Measurements from ENCODE around the gene C6orf62.
A peak's percentile ranks its signal among the peaks of the same experiment; 100 is the strongest.
"Not testable (repeated sequence)": the region's sequence is repeated elsewhere in the genome, so short reads cannot be mapped to it uniquely, and the experiment has no call there.

The C6orf62 gene

GRCh38 chr6:24719125-24719971 is at the start of gene C6orf62:
C6orf62 (minus strand) TSS chr6:24719154; CDS start chr6:24718668, 486 bp downstream.
- TF ChIP-seq, protein P1, sequence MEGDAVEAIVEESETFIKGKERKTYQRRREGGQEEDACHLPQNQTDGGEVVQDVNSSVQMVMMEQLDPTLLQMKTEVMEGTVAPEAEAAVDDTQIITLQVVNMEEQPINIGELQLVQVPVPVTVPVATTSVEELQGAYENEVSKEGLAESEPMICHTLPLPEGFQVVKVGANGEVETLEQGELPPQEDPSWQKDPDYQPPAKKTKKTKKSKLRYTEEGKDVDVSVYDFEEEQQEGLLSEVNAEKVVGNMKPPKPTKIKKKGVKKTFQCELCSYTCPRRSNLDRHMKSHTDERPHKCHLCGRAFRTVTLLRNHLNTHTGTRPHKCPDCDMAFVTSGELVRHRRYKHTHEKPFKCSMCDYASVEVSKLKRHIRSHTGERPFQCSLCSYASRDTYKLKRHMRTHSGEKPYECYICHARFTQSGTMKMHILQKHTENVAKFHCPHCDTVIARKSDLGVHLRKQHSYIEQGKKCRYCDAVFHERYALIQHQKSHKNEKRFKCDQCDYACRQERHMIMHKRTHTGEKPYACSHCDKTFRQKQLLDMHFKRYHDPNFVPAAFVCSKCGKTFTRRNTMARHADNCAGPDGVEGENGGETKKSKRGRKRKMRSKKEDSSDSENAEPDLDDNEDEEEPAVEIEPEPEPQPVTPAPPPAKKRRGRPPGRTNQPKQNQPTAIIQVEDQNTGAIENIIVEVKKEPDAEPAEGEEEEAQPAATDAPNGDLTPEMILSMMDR (IDR thresholded peaks at IDR 0.05; ENCODE audit: low read depth, low read length), result no peak
- DNase-seq (ENCODE audit: extremely low read depth, low read depth), result no peak

GRCh38 chr6:24768361-24768760 is 49.4 kb upstream of the C6orf62 start:
- TF ChIP-seq, protein P1 (IDR thresholded peaks at IDR 0.05; ENCODE audit: low read depth, low read length), result no peak
- DNase-seq (ENCODE audit: extremely low read depth, low read depth), result no peak

- no peak for DNase-seq (ENCODE audit: extremely low read depth, low read depth)
- TF ChIP-seq, protein P1 (IDR thresholded peaks at IDR 0.05; ENCODE audit: low read depth, low read length), result peak; percentile 36
These were observed 47.9 kb upstream of the C6orf62 start for GRCh38 chr6:24766680-24767462.

GRCh38 chr6:24765968-24766367 is 47.0 kb upstream of the C6orf62 start:
- DNase-seq (ENCODE audit: extremely low read depth, low read depth), result not testable (repeated sequence)

GRCh38 chr6:24764833-24765828 is 46.2 kb upstream of the C6orf62 start:
- not testable (repeated sequence) for DNase-seq (ENCODE audit: extremely low read depth, low read depth)

- no peak for DNase-seq (ENCODE audit: extremely low read depth, low read depth)
- TF ChIP-seq, protein P1 (IDR thresholded peaks at IDR 0.05; ENCODE audit: low read depth, low read length), result no peak
These were observed 44.6 kb upstream of the C6orf62 start for GRCh38 chr6:24763578-24763977.

DNA sequence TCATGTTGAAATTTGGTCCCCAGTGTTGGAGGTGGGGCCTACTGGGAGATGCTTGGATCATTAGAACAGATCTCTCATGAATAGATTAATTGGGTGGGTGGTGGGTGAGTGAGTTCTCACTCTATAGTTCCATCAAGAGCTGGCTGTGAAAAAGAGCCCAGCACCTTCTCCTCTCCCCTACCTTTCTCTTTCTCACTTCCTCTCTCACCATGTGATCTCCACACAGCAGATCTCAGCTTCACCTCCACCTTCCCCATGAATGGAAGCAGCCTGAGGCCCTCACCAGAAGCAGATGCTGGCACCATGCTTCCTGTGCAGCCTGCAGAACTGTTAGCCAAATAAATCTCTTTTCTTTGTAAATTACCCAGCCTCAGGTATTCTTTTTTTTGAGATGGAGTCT is 42.9 kb upstream of the C6orf62 start:
- DNase-seq (ENCODE audit: extremely low read depth, low read depth), result no peak
- TF ChIP-seq, protein P1 (IDR thresholded peaks at IDR 0.05; ENCODE audit: low read depth, low read length), result no peak
